ENCODE measurements around the gene CRACR2A.
A peak's percentile ranks its signal among the peaks of the same experiment; 100 is the strongest.

Gene CRACR2A

GRCh38 chr12:3791256-3791874 lies 38.5 kb upstream of the CRACR2A start:
- H3K4me3 ChIP-seq (ENCODE audit: low read depth, low read length), result no peak overlapping the region
- H3K4me1 ChIP-seq, result no peaks in the 10 kb centered on the region
- H3K36me3 ChIP-seq, result no peaks in the 10 kb centered on the region
- TF ChIP-seq, protein P1, sequence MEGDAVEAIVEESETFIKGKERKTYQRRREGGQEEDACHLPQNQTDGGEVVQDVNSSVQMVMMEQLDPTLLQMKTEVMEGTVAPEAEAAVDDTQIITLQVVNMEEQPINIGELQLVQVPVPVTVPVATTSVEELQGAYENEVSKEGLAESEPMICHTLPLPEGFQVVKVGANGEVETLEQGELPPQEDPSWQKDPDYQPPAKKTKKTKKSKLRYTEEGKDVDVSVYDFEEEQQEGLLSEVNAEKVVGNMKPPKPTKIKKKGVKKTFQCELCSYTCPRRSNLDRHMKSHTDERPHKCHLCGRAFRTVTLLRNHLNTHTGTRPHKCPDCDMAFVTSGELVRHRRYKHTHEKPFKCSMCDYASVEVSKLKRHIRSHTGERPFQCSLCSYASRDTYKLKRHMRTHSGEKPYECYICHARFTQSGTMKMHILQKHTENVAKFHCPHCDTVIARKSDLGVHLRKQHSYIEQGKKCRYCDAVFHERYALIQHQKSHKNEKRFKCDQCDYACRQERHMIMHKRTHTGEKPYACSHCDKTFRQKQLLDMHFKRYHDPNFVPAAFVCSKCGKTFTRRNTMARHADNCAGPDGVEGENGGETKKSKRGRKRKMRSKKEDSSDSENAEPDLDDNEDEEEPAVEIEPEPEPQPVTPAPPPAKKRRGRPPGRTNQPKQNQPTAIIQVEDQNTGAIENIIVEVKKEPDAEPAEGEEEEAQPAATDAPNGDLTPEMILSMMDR (IDR thresholded peaks at IDR 0.05; ENCODE audit: low read depth, low read length), result no peak
- no peaks in the 10 kb centered on the region for H3K9me3 ChIP-seq
- no peaks in the 10 kb centered on the region for H3K27me3 ChIP-seq
- DNase-seq, result no peak

DNA sequence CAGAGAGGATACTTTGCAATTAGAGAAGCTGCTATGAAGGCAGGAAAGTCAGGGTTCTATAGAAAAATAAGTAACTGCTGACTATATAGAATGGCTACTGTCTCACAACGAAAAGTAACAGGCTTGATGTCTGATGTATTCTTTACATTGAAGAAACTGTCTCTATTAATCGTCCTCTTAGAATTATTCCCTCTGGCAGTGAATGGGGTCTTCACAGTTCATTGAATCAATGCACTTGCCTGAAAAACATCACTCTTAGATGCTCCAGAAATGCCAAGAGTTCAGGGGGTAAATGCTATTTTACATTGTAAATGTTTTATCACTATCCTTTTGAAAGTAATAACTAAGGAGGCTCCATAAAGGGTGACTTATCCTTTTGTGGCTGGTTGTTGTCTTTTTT lies 37.7 kb upstream of the CRACR2A start:
- no peak for DNase-seq
- H3K9me3 ChIP-seq, result no peaks in the 10 kb centered on the region
- H3K4me3 ChIP-seq (ENCODE audit: low read depth, low read length), result no peak overlapping the region
- TF ChIP-seq, protein P1 (IDR thresholded peaks at IDR 0.05; ENCODE audit: low read depth, low read length), result no peak
- no peaks in the 10 kb centered on the region for H3K36me3 ChIP-seq
- H3K27me3 ChIP-seq, result no peaks in the 10 kb centered on the region
- H3K4me1 ChIP-seq, result no peaks in the 10 kb centered on the region

DNA sequence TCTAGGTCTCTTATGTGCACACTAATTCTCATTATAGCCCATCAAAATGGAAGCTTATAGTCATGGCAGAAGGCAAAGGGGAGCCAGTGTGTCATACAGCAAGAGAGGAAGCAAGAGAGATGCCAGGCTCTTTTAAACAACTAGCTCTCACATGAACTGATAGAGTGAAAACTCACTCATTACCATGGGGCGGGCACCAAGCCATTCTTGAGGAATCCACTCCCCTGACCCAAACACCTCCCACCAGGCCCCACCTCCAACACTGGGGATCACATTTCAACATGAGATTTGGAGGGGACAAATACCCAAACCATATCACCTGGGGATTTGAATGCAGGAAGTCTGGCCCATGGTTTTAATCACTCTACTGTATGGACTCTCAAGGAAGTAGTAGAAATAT lies 36.9 kb upstream of the CRACR2A start:
- Histone ChIP-seq H3K36me3 (no peaks in the 10 kb centered on the region), H3K4me1 (no peaks in the 10 kb centered on the region), H3K27me3 (no peaks in the 10 kb centered on the region), H3K4me3 (ENCODE audit: low read depth, low read length) (no peak overlapping the region), H3K9me3 (no peaks in the 10 kb centered on the region)
- TF ChIP-seq, protein P1 (IDR thresholded peaks at IDR 0.05; ENCODE audit: low read depth, low read length), result no peak
- no peak for DNase-seq

- TF ChIP-seq, protein P1 (IDR thresholded peaks at IDR 0.05; ENCODE audit: low read depth, low read length), result peak; percentile 73
- no peaks in the 10 kb centered on the region for H3K9me3 ChIP-seq
- peaks cover 10% of the 10 kb centered on the region; the same call in 1 of the 2 replicates for H3K27me3 ChIP-seq
- DNase-seq, result no peak
- H3K4me1 ChIP-seq, result no peaks in the 10 kb centered on the region
- H3K4me3 ChIP-seq (ENCODE audit: low read depth, low read length), result no peak overlapping the region
- no peaks in the 10 kb centered on the region for H3K36me3 ChIP-seq
Measured at GRCh38 chr12:3777206-3777809, 24.4 kb upstream of the CRACR2A start.

DNA sequence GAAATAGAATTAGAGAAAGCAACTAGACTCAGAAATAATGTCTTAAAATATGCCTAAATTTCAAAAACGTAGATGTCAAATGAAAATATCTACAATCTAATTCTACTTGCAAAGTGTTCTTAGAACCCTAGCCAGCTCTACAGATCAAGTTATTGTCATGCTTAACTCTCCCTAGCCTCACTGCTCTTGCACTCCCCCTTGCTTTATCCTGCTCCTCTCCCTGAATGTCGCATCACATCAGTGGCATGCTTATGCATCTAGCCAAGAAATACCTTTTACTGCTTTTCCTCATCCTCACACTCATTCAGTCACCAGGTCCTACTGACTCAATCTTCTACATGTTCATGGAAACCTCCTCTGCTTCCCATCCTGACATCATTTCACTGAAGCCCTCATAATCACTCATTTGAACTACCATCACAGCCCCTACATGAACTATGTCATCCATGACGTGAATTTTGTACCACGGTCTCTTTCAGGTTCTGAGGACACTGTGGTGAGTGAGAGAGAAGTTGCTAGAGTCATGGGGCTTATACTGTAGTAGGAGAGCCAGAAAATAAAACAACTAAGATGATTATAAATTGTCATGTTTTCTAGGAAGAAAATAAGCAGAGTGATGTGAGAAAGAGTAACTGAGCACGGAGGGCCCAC lies 22.6 kb upstream of the CRACR2A start:
- no peaks in the 10 kb centered on the region for H3K9me3 ChIP-seq
- H3K4me3 ChIP-seq (ENCODE audit: low read depth, low read length), result no peak overlapping the region
- TF ChIP-seq, protein P1 (IDR thresholded peaks at IDR 0.05; ENCODE audit: low read depth, low read length), result no peak
- H3K4me1 ChIP-seq, result no peaks in the 10 kb centered on the region
- H3K27me3 ChIP-seq, result peaks cover 10% of the 10 kb centered on the region; the same call in 1 of the 2 replicates
- H3K36me3 ChIP-seq, result no peaks in the 10 kb centered on the region
- no peak for DNase-seq

DNA sequence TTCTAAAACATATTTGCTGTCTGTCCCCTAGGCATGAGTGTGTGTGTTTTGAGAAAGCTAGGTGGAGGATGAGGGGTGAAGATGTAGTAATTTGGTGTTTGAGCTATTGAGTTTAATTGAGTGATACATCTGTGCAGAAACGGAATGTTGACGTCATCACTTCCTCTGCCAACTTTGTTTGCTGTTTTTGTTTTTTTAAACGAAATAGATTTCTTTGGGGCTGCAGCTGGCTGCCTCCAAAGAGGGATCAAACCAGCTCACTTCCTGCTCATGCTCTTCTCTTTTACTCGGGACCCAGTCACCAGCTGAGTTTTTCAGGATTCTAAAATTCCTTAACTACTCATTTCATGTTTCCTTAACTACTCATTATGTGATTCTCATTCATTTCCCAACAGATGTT lies 19.5 kb upstream of the CRACR2A start:
- H3K9me3 ChIP-seq, result no peaks in the 10 kb centered on the region
- peaks cover 13% of the 10 kb centered on the region; the same call in 1 of the 2 replicates for H3K27me3 ChIP-seq
- DNase-seq, result no peak

More for the DNA sequence above, 19.5 kb upstream of the CRACR2A start:
- no peak overlapping the region for H3K4me3 ChIP-seq (ENCODE audit: low read depth, low read length)
- TF ChIP-seq, protein P1 (IDR thresholded peaks at IDR 0.05; ENCODE audit: low read depth, low read length), result no peak
- H3K4me1 ChIP-seq, result no peaks in the 10 kb centered on the region
- H3K36me3 ChIP-seq, result no peaks in the 10 kb centered on the region

All from BE2C (cell line).